Epidermal melanocyte (primary cell): ENCODE data around the gene PFKFB2.
A peak's percentile ranks its signal among the peaks of the same experiment; 100 is the strongest.

Source experiments
- DNase-seq: peaks from one replicate; pipeline ENCODE4 v3.0.0; 2011; ENCODE audit warnings: low spot score; ENCODE audit not compliant: insufficient read length

The PFKFB2 gene

GRCh38 chr1:207021876-207022596, 31.0 kb upstream of the PFKFB2 start:
- no peak for DNase-seq

DNA sequence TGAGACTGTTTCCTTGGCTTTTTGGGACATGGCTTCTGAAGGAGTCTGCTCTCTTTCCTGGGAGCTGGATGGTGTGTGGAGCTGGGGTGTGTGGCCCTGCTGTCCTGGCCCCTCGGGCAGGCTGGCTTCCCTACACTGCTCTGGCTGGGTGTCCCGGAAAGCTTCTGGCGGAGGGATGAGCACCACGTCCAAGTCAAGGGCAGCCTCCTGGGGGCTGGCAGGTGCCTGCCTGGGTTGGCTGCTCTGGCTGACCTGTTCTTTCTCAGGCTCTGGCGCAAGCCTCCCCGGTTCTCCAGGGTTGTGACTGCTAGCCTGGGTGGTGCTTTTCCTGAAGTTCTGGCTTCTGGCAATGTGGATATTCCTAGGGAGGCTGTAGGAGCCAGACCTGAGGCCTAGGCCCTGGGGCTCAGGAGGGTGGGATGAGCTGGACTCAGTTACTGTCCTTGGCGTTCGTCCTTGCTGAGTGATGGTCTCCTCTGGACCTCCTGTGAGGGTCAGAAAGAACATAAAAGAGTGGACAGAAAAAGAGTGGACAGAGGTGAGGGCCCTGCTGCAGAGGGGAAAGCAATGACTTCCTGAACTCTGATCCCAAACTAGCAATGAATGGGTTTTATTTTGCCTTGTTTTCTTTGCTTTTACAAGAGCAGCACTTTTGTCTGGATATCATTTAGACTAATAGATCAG, 29.9 kb upstream of the PFKFB2 start:
- DNase-seq = no peak

DNA sequence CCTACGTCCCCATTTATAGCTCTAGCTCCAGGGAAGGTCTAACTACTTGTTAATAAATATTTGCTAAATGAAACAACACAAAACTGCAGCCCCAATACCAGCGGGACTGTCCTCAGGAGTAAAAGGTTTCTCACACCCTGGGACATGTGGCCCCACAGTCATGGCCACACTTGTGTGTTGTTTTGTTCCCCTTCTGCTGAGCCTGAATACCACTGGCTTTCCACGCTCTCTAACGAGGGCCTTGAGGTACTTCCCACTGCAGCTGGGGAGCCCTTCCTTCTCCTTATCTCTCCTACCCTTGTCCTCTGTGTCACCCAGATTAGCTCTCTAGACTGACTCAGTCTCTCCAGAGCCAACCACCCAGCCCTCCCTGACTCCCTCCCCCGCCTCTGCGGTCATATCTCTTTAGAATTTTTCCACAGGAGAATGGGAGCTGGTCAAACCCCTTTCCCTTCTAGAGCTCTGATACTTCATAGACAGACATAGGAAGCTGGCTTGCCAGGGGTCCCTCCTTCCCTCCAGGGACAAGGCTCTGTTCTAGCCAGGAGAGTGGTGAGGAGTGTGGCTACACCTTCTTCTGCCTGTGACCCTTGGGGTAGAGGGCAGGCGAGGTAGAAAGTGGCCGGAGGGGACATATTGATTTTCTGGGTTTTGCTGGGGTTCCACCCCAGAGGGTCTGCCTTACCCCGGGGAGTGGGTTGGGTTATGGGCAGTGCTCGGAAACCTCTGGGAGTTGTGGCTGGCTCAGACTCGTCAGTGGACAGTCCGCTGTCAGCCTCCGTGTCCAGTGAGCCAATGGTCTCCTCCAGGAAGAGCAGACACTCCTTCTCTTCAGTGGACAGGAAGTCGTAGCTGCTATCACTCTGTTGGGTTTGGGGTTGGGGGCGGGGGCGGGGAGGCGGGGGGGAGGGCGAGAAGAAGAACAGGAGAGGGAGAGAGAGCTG, 28.6 kb upstream of the PFKFB2 start:
- DNase-seq = no peak

GRCh38 chr1:207025146-207025880, 27.8 kb upstream of the PFKFB2 start:
- DNase-seq = peak; percentile 38

- DNase-seq = peak; percentile 34
Observed at GRCh38 chr1:207026104-207026534, 27.0 kb upstream of the PFKFB2 start.

DNA sequence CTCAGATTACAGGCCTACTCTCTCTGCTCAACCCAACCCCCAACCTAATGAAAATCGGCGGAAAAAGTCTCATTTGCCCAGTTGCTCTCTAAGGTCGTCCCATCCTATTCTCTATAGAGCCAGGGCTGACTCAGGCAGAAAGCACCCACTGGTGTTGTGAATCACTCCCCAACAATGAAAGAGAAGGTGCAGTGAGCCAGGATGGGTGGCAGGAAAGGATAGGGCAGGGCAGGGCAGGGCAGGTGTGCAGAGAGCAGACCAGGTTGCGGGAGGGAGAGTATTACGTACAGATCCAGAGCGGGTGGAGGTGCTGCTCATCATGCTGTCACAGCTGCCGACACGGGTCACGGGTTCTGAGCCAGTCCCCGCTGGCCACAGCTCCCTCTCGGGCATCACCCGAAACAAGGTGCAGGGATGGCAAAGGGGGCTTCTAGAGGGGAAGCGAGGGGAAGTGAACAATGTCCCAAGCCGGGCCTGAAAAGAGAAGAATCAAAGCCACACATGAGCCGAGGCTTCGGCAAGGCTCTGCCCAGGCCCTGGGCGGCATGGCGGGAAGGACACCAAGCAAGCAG, 25.8 kb upstream of the PFKFB2 start:
- DNase-seq = no peak

GRCh38 chr1:207027921-207028320, 25.2 kb upstream of the PFKFB2 start:
- no peak for DNase-seq

DNA sequence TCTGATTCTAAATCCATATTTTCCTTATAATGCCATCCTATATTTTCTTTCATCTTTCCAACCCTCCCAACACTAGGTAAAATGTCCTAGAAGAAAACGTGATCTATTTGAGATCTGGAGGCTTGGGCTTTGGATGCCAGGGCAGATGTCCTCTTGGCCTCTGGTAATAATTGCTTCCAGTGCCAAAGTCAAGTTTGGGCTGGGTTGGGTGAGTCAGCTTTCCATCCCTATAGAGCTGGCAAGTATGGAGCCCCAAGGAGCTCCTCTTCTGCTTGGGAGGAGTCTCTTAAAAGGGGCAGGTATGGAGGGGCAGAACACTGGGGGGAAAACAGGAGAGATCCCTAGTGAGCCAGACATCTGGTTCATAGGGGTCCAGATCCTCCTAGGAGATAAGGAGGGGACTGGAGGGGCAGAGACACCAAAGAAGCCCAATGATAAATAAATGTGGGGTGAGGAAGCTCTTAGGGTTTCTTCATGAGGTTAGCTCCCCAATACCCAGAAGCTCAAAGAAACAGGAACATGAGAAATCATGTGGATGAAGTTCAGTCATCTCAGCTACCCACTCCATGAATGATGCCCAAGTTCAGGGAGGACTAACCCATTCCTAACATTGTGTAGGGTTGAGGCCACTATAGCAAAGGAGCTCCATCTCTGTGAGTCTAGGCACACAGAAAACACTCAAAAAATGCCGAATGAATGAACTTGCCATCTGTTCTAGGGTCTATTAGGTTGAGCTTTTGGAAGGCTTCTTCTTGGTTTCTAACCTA, 24.0 kb upstream of the PFKFB2 start:
- no peak for DNase-seq

DNA sequence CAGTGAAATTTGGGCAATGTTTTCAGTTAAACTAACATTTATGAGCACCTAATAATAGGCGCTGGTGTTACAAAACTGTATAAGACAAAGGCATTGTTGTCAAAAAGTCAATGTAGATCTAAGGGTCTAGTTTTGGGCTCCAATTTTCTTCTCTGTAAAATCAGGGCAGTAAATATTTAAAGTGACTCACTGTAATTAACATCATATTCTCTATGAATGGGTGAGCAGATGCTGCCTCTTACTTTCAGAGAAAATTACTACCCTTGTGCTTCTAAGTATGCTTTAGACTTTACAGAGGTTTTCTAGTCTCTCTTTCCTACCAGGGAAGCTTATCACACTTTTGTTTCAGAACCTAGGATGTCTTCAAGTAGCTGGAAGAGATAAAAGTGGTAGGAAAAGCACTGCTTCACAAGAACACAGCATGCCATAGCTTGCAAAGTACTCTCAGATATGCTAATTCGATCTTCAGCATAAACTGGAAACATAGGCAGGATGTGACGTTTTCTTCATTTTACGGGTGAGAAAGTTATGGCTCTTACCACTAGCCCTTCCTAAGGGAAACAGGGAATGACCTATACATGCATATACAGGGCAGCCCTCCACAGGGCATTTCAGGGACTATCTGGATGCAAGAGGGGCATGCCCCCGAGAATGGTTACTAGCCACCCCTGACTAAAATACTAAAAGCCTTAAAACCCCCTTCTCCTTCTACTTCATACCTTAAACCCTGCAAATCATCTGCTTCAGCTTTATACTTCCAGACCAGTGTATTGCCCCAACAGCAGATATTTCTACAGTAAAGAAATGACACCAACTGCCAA, 23.2 kb upstream of the PFKFB2 start:
- no peak for DNase-seq

- no peak for DNase-seq
Observed at GRCh38 chr1:207030522-207031009, 22.5 kb upstream of the PFKFB2 start.

- DNase-seq = no peak
Observed at GRCh38 chr1:207031016-207031415, 22.1 kb upstream of the PFKFB2 start.

DNA sequence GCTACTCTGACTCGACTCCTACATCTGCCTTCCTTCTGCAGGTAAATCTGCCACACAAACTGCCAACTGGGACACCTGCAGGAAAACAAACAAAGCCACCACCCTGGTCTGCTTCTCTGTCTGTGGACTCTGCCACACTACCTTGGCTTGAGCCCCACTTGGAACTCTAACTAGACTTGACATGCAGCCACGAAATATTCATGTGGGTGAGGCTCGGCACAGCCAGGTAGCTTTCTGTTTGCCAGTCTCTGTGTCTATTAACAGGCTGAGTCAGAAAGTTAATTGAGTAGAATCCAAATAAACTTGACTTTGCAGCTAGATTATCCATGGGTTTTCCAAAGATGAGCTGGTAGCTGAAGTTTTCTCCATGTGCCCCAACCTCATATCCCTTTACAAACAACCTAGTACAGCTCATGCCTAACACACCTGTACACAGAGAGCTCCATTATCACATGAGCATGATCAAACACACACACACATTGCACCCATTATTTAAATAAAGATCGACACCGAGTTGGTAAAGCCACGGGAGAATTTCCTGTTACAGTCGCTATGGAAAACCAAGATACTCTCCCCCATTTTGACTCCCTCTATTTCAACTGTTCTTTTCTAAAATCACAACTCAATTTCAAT, 21.3 kb upstream of the PFKFB2 start:
- no peak for DNase-seq

GRCh38 chr1:207032528-207033017, 20.5 kb upstream of the PFKFB2 start, which contains the start of gene C1orf116:
Gene C1orf116 (minus strand): TSS chr1:207032756. CDS start chr1:207027598, 5,158 bp downstream.
- no peak for DNase-seq

DNA sequence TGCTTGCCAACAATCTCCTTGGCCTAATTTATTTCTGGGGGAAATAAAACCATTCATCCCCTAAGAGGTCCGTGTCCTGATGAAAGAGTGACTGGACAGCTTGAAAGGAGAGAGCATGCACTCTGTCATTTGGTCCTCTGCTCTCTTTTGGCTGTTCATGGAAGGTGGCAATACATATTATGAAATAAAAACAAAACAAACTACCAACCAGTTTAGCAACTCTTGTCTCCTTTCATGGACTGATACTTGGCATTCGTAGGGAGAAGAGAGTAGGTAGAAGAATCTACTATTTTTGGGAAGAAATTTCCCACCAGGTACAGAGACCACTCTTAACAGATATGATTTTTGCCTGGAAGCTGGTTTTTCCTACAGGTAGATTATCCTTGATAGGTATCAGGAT, 19.8 kb upstream of the PFKFB2 start:
- DNase-seq = no peak

DNA sequence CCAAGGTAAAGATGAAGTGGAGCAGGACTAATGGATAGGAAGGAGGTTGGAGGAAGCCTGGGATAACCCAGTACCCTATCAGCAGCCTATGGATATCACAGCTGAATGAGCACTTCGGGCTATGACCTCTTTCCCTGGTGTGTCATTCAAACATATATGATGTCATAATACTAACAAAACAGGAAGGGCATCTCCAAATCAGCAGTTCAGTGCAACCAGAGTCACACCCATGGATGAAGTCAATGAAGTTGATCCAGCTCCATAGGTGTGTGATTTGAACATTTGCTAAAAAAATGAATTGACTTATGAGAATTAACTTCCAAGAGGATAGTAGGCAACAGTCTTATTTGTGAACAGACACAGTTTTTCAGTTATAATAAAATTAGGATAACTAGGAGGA, 18.9 kb upstream of the PFKFB2 start:
- no peak for DNase-seq

GRCh38 chr1:207034998-207035397, 18.1 kb upstream of the PFKFB2 start:
- DNase-seq = no peak

DNA sequence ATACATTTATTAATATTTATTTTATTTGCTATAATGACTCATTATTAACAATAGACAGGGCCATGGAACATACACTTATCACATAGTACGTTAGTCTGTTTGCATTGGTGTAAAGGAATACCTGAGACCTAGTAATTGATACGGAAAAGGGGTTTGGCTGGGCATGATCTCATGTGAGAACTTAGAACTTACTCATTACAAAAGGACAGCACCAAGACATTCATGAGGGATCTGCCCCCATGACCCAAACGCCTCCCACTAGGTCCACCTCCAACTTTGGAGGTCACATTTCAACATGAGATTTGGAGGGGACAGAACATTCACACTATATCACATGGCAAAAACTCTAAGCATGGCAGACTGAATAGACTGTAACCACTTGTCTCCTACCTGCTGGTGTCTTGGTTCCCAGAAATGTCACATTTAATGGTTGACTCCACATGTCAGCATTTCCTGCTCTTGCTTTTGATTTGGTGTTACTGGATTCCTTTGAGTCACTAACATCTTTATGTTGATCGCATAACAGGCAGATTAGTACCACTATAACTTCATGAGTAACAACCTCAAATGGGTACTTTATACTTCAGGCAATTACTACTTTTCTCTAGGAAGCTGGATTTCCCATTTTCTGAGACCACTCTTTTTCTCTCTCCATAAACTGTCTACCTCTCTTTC, 17.1 kb upstream of the PFKFB2 start:
- no peak for DNase-seq

GRCh38 chr1:207036865-207037264, 16.2 kb upstream of the PFKFB2 start:
- no peak for DNase-seq
